PC-3 (cell line): ENCODE measurements around the gene FOXL3. TPM values are rescaled to one million over a fixed set of nuclear protein-coding genes. Genes with fewer than 3 reads are reported as not detected.

Source experiments
- ATAC-seq: fragments of 200-7000 bp; cut with Tn5 transposase; 2 replicates; pipeline ENCODE4 v1.9.1; 2020; ENCODE audit warnings: mild to moderate bottlenecking, moderate library complexity
- BruUV-seq: library from RNA; stranded (reverse); fragments of 400-500 nt; replicated peaks from 2 replicates; lab custom pipeline; 2021; lab: Mats Ljungman, UMichigan
- CTCF ChIA-PET: fragments of 300-600 bp; sonication (Branson Sonifier 250); formaldehyde crosslinking; loops from one replicate; lab custom pipeline; 2022; ENCODE audit warnings: antibody characterized with exemption; lab: Charles Lee
- POLR2A ChIA-PET: fragments of 300-600 bp; sonication (Branson Sonifier 250); formaldehyde crosslinking; loops from one replicate; lab custom pipeline; 2022; ENCODE audit warnings: antibody characterized with exemption; ENCODE audit not compliant: unreplicated experiment; lab: Charles Lee
- DNase-seq: peaks from one replicate; pipeline ENCODE4 v3.0.0-alpha.2; 2015
- H2AFZ ChIP-seq: fragments of 300-600 bp; sonication (generic); 2 replicates; pipeline ENCODE4 v1.6.0; 2016; ENCODE audit warnings: antibody characterized with exemption, low read length
- H3F3A ChIP-seq: fragments of 300-600 bp; sonication (generic); one replicate; pipeline ENCODE4 v1.6.0; 2017; ENCODE audit warnings: antibody characterized with exemption, low read length, control low read depth, mild to moderate bottlenecking; ENCODE audit not compliant: unreplicated experiment
- H3K27ac ChIP-seq: fragments of 300-600 bp; sonication (generic); 2 replicates; pipeline ENCODE4 v1.5.1; 2016; ENCODE audit warnings: mild to moderate bottlenecking, low read length
- H3K27me3 ChIP-seq: fragments of 300-600 bp; sonication (generic); 2 replicates; pipeline ENCODE4 v1.6.1; 2016; ENCODE audit warnings: low read length, mixed read lengths
- H3K36me3 ChIP-seq: fragments of 300-600 bp; sonication (generic); 2 replicates; pipeline ENCODE4 v1.6.1; 2016; ENCODE audit warnings: low read depth, mixed run types, low read length, mixed read lengths
- H3K4me1 ChIP-seq: fragments of 300-600 bp; sonication (generic); 2 replicates; pipeline ENCODE4 v1.5.1; 2016; ENCODE audit warnings: low read length; ENCODE audit not compliant: insufficient read depth
- H3K4me2 ChIP-seq: fragments of 300-600 bp; sonication (generic); 2 replicates; pipeline ENCODE4 v1.6.0; 2016; ENCODE audit warnings: low read length
- H3K4me3 ChIP-seq: fragments of 300-600 bp; sonication (generic); 2 replicates; pipeline ENCODE4 v1.5.1; 2016; ENCODE audit warnings: mild to moderate bottlenecking, low read length, mixed read lengths
- H3K79me2 ChIP-seq: fragments of 300-600 bp; sonication (generic); 2 replicates; pipeline ENCODE4 v1.6.1; 2017; ENCODE audit warnings: low read length, mixed read lengths
- H3K9ac ChIP-seq: fragments of 300-600 bp; sonication (generic); 2 replicates; pipeline ENCODE4 v1.6.0; 2016; ENCODE audit warnings: mild to moderate bottlenecking, low read length
- H3K9me2 ChIP-seq: fragments of 300-600 bp; sonication (generic); replicated peaks from 2 replicates; pipeline ENCODE4 v1.6.1; 2016; ENCODE audit warnings: mixed run types, low read length, mixed read lengths
- H3K9me3 ChIP-seq: fragments of 300-600 bp; sonication (generic); 2 replicates; pipeline ENCODE4 v1.6.1; 2016; ENCODE audit warnings: low read length, mixed read lengths
- H4K20me1 ChIP-seq: fragments of 300-600 bp; sonication (generic); 2 replicates; pipeline ENCODE4 v1.6.1; 2016; ENCODE audit warnings: low read length, mixed read lengths
- CTCF ChIP-seq: fragments of 300-600 bp; sonication (generic); conservative IDR thresholded peaks from 2 replicates; pipeline ENCODE4 v1.5.1; 2017; ENCODE audit warnings: antibody characterized with exemption, low read depth, mild to moderate bottlenecking, low read length
- EZH2 ChIP-seq: fragments of 300-600 bp; sonication (generic); IDR thresholded peaks from one replicate; pipeline ENCODE4 v1.6.1; 2017; ENCODE audit warnings: antibody characterized with exemption, mild to moderate bottlenecking, low read length; ENCODE audit not compliant: unreplicated experiment
- EZH2phosphoT487 ChIP-seq: fragments of 300-600 bp; sonication (generic); IDR thresholded peaks from 2 replicates; pipeline ENCODE4 v1.6.1; 2018; ENCODE audit warnings: mild to moderate bottlenecking, antibody characterized with exemption, low read length, borderline replicate concordance
- intact Hi-C: fragments of 100-400 bp; cut with micrococcal nuclease; formaldehyde crosslinking; loops from 2 replicates; pipeline ENCODE4 v1.9.0; 2023
- total RNA-seq: library from RNA; depleted of rRNA; stranded (reverse); fragments of >200 nt; gene quantifications from 2 replicates; pipeline ENCODE4 v1.2.3, GENCODE V29; 2014

Gene FOXL3
- total RNA-seq, 1 experiment from 2014 or later, result not detected

GRCh38 chr7:311796-312195, 21.8 kb downstream of the FOXL3 start:
- POLR2A ChIA-PET, result no interaction called here
- TF ChIP-seq CTCF (no peak), EZH2phosphoT487 (no peak), EZH2 (no peak)
- no peak overlapping the region for H3K27ac ChIP-seq
- H3K4me1 ChIP-seq, result no peaks in the 10 kb centered on the region
- peaks cover 58% of the 10 kb centered on the region for H3K27me3 ChIP-seq
- H3K79me2 ChIP-seq, result no peaks in the 10 kb centered on the region
- H3K9me2 ChIP-seq, result no peaks in the 10 kb centered on the region
- ATAC-seq (no peak), DNase-seq (no peak)
- no peak overlapping the region for H2AFZ ChIP-seq
- no peak overlapping the region for H3K4me3 ChIP-seq
- H3F3A ChIP-seq, result no peaks in the 10 kb centered on the region
- CTCF ChIA-PET, result no interaction called here
- no peaks in the 10 kb centered on the region; the same call in 1 of the 2 replicates for H3K9me3 ChIP-seq
- H3K36me3 ChIP-seq, result no peaks in the 10 kb centered on the region
- H4K20me1 ChIP-seq, result no peaks in the 10 kb centered on the region
- H3K4me2 ChIP-seq, result no peak overlapping the region
- no TSS peak for BruUV-seq
- H3K9ac ChIP-seq, result no peak overlapping the region
- intact Hi-C loops, result no loop called here

- ATAC-seq, result no peak
- no peaks in the 10 kb centered on the region; the same call in 1 of the 2 replicates for H3K9me3 ChIP-seq
- no peak overlapping the region for H3K4me3 ChIP-seq
- no peaks in the 10 kb centered on the region for H3K4me1 ChIP-seq
- peaks cover 64% of the 10 kb centered on the region for H3K27me3 ChIP-seq
- no peaks in the 10 kb centered on the region for H3K36me3 ChIP-seq
- H3F3A ChIP-seq, result no peaks in the 10 kb centered on the region
- DNase-seq, result no peak
- H2AFZ ChIP-seq, result no peak overlapping the region
- H4K20me1 ChIP-seq, result no peaks in the 10 kb centered on the region
- no peak overlapping the region for H3K4me2 ChIP-seq
- intact Hi-C loops, result no loop called here
- POLR2A ChIA-PET, result no interaction called here
- TF ChIP-seq CTCF, result no peak
- no peak for TF ChIP-seq EZH2
- no peak for TF ChIP-seq EZH2phosphoT487
- H3K9me2 ChIP-seq, result no peaks in the 10 kb centered on the region
- H3K9ac ChIP-seq, result no peak overlapping the region
- CTCF ChIA-PET, result no interaction called here
- no peaks in the 10 kb centered on the region for H3K79me2 ChIP-seq
- no TSS peak for BruUV-seq
- H3K27ac ChIP-seq, result no peak overlapping the region
Observed at GRCh38 chr7:312424-312823, 22.5 kb downstream of the FOXL3 start.

GRCh38 chr7:314853-315252, 24.9 kb downstream of the FOXL3 start:
- no peaks in the 10 kb centered on the region for H4K20me1 ChIP-seq
- H3K4me3 ChIP-seq, result no peak overlapping the region
- H3K4me1 ChIP-seq, result no peaks in the 10 kb centered on the region
- no peak overlapping the region for H2AFZ ChIP-seq
- TF ChIP-seq EZH2 (no peak), EZH2phosphoT487 (no peak), CTCF (no peak)
- ATAC-seq (no peak), DNase-seq (no peak)
- no peaks in the 10 kb centered on the region for H3F3A ChIP-seq
- H3K36me3 ChIP-seq, result no peaks in the 10 kb centered on the region
- no peak overlapping the region for H3K9ac ChIP-seq
- intact Hi-C loops, result no loop called here
- H3K9me3 ChIP-seq, result no peaks in the 10 kb centered on the region
- peaks cover 77% of the 10 kb centered on the region for H3K27me3 ChIP-seq
- no peak overlapping the region for H3K4me2 ChIP-seq
- ChIA-PET CTCF (no interaction called here), POLR2A (no interaction called here)
- BruUV-seq, result no TSS peak
- H3K9me2 ChIP-seq, result no peaks in the 10 kb centered on the region
- H3K27ac ChIP-seq, result no peak overlapping the region
- no peaks in the 10 kb centered on the region for H3K79me2 ChIP-seq
